Cerebellar nuclear complex (tissue), 1 donor: ENCODE results near the gene ERICH4.
"Not testable (repeated sequence)": the region's sequence is repeated elsewhere in the genome, so short reads cannot be mapped to it uniquely, and the experiment has no call there.

ENCODE experiments used
- DNase-seq, 2 experiments: peaks; one replicate each; lab custom pipeline; 2025; lab: John Stamatoyannopoulos, UW

ERICH4 gene, protein sequence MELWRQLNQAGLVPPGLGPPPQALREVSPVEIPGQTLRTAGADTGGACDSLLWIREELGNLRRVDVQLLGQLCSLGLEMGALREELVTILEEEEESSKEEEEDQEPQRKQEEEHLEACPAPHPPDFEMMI

DNA sequence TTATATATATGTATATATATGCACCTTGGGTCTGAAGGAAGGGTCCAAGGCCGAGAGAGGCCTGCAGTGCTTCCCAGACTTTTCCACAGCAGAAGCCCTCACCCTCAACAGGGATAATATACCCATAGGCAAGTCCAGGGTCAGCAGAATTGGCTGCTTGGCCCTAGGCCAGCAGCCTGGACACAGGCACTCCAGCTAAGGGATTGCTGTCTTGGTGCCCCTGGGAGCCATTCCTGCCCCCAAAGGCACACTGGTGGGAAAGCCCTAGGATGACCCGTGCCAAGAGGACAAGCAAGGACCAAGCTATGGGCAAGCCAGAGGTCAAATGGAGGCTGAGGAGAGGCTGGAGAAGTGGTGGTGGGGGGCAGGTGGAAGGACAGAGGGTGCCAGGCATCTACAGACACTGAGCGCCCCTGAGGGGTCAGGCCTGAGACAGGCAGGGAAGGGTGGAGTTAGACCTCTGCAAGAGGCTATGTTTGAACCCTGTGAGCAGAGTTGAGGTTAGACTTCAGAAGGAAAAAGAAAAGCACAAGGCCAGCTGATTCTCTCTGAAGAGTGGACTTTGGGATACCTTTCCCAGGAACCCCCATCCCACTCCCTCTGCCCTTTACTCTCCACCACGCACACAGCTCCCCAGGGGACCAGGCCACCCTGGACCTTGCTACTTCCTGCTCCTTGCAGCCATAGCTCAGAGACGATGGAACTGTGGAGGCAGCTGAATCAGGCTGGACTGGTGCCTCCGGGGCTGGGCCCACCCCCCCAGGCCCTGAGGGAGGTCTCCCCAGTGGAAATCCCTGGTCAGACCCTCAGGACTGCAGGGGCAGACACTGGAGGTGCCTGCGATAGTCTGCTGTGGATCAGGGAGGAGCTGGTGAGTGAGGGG is at the start of gene ERICH4:
Gene ERICH4 (plus strand): TSS at position 684 of the 883 bp plus-strand sequence. CDS start 14 bp downstream, at position 698.
- no peak for DNase-seq

DNA sequence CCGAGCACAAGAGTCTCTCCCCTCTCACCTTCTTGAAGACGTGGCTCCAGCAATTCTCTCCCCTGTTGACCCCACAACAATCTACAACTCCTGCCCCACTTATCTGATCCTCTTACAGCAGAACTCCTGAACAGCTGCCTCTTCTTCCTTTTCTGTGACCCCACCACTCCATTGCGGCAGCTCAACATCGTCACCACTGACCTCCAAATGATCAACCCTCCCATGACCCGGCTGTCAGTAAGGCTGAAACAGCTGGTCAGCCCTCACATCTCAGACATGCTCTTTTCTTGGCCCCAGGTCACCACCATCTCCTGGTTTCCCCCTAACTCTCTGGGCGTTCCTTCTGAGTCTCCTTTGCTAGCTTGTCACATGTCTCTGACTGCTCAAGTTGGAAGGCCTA is 47.6 kb upstream of the ERICH4 start:
- DNase-seq, result no peak

DNA sequence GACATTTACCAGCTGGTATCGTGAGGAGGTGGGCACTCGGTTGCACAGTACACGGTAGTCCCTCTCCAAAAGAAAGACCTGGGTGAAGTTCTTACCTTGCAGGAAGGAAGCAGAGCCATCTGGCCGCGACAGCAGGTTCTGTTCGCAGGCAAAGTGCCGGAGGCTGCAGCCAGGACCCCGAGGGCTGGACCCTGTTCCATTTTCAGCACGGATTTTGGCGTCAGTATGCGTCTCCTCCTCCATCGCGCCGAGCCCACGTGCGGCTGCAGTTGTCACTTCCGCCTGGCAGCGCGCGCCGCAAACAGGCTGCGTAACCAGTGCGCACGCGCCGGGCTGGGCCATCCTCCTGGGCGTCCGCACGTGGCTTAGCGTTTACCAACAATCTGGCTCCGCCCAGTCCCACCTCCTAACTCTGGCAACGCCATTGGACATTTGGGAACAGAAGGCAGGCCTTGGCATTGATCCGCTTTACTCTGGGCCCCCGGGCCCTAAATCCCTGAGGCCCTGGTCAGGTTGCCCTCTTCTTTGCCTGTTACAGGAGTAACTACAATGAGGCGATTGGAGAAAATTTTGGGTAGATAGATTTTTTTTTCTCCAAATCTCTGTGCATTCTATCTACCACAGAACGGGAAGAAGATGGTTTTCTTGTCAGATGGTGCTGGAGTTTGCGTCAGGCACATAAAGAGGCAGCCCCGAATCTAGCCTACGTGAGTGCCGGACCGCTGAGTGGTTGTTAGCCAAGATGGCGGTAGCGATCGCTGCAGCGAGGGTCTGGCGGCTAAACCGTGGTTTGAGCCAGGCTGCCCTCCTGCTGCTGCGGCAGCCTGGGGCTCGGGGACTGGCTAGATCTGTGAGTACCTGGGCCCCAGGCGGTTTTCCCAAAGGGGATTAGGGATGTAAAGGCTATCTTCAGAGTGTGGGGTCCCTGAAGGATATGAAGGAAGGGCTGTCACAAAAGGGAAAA is 45.6 kb upstream of the ERICH4 start, which contains the start of the genes BCKDHA and EXOSC5:
Gene BCKDHA (plus strand): TSS at position 733 of the 964 bp plus-strand sequence. CDS start 10 bp downstream, at position 743.
Gene EXOSC5 (minus strand): TSS at position 274 of the 964 bp plus-strand sequence. CDS start 31 bp downstream, at position 243.
- DNase-seq, result peak; percentile 97

DNA sequence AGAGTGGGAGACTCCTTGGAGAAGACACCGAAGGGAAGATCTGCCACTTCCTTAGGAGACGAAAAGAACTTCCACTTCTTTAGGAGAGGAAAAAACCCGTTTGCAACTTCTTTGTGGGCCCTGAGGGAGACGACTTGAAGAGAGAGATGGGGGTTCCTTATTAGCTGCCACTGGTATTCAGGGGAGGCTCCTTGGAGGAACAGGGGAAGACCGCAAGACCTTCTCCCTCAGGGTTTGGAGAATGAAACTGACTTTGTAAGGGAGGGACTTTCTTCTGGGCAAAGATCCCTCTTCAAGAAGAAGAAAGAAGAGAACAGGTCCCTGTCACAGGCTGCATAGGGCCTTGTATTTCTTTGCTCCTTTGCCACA is 44.9 kb upstream of the ERICH4 start:
- DNase-seq, result no peak

DNA sequence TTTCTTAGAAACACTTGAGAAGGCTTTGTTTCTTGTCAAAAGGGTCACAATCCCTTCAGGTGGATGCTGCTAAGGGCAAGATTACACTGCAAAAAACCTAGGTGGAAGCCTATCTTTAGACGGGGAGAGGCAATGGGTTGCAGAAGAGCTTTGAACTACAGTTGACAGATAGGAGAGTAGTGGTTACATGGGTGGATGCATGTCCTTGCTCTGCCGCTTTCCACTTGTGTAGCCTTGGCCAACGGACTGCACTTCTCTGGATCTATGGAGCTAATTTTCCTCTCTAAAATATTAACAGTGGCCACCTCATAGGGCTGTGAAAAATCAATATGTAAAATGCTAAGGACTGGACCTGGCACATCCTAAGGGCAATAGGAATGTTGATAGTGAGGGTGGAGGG is 44.4 kb upstream of the ERICH4 start:
- no peak for DNase-seq

DNA sequence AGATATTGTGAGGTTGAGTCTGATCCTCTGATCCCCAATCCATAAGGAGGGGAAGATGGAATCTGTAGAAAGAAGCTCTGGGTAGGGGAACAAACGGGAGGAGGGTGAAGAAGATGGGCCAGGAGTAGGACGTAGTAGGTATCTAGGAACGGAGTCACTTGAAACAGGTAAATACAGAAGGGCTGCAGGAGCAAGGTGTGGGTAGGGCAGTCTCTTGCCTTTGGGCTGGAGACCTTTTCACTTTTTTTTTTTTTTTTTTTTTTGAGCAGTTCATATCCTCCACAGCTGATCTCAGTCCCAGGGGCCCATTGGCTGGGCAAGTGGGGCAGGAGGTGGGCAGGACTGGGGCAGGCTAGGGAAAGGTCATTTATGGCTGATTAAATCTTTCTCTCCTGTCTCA is 43.9 kb upstream of the ERICH4 start:
- no peak for DNase-seq

DNA sequence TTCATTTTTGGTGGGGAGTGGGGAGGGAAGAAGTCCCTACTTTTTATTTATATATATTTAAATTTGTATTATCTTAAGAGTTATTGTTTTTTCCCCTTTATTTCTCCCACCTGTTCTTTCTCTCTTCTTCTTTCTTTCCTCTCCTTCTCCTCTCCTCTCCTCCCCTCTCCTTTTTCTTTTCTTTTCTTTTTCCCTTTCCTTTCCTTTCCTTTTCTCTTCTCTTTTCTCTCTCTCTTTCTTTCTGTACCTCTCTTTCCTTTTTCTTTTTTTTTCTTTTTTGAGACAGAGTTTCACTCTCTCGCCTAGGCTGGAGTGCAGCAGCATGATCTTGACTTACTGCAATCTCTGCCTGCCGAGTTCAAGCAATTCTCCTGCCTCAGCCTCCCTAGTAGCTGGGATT is 43.4 kb upstream of the ERICH4 start:
- no peak for DNase-seq

DNA sequence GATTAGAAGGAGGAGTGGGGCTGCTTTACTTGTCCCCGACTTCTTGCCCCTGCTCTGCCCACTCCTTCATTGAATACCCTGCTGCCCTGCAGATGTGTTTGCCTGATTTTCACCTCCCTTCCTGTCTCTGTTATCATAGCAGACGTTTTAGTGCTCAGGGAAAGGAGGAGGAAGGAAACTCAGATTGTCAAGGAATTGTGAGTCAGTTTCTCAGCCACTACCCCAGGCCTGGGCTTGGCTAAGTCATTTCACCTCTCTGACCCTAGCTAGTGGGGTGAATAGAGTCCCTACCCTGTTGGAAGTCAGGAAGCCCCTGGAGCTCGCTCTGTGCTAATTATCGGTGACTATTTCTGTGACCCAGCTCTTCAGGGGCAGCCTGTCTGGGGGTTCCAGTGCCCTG is 41.5 kb upstream of the ERICH4 start:
- no peak for DNase-seq

DNA sequence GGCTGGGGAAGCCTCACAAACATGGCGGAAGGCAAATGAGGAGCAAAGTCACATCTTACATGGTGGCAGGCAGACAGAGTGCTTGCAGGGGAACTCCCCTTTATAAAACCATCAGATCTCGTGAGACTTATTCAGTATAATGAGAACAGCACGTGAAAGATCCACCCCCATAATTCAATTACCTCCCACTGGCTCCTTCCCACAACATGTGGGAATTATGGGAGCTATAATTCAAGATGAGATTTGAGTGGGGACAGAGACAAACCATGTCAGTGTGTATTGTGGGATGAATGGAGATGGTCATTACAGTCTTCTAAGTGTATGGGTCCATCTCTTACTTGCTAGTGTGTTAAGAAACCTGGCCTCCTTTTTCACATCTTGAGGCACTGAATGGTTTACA is 40.9 kb upstream of the ERICH4 start:
- DNase-seq, result no peak

DNA sequence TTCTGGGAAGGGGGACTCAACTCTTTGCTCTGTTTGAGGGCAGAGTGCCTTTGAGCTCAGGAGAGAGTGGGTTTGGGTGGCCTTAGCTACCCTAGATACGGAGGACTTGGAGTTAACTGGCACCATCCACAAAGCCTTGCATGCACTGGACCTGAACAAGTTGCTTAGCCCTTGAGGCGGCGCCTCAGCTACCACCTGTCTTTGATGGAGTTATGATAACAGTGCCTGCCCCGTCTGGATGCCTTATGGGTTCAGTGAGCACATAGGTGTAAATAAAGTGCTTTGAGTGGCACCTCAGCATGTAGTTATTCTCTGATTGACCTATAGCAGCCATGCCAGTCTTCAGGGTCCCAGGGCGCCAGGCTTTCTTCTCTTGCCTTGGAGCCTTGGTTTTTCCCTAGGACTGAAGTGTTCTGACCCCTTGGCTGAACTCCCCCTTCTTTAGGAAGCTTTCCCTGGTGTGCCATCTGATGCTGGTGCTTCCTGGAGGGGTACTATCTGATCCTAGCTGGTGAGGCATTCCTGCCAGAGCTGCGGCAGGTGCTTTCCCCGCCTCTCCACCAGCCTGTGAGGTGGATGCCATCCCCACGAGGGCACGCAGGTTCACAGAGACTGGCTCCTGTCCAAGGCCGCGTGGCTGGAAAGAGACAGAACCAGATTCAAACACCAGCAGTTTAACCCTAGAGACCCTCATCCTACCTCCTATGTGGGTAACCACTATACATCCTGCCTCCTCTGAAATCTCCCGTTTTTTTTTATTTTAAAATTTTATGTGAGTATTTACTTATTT is 39.6 kb upstream of the ERICH4 start:
- no peak for DNase-seq

DNA sequence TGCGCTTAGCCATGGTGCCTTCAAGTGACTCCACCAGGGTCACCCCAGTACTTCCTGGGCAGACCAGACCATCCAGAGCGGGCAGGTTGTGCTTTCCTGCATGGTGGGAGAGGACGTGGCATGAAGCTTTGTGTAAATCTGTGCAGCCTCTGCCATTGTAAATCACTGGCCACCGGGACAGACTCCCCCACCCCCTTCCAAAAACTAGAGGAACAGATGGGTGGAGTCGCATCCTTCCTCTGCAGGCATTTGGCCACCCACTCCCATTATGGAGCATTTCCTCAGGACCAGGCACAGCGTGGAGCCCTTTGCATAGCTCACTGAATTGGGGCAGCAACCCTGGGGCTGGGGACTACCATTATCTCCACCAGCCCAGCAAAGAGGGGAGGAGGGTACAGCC is 37.2 kb upstream of the ERICH4 start:
- no peak for DNase-seq

DNA sequence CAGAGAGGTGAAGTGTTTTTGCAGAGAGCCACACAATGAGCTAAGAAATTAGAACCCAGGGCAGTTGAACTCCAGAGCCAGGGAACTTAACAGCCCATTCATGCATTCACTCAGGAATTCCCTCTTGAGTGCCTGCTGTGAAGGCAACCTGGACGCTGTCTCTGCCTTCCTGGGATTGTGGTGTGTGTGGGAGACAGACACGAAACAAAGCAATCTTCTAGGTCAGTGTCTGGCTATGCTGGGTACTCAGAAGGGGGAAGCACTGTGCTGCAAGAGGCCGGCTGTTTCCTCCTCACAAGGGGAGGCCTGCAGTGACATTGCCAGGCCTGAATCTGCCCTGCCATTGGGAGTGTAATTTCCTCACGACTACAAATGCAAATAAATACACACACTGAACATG is 35.7 kb upstream of the ERICH4 start:
- DNase-seq, result no peak

DNA sequence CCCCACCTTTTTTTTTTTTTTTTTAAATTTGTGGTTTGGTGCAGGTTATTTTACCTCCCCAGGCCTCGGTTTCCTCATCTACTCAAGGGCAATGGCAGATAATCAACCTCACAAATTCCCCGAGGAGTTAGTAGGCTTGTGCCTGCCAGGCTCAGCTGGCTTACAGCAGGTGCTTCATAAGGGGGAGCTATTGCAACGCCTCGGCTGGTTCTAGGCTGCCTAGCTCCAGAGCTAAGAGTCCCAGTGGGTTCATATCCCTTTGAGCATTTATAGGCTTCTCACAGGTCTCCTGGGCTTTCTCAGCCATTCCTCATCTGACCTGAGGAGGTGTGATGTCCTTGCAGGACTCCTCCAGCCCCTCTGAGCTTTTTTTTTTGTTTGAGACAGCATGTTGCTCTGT is 34.7 kb upstream of the ERICH4 start:
- DNase-seq, result no peak

DNA sequence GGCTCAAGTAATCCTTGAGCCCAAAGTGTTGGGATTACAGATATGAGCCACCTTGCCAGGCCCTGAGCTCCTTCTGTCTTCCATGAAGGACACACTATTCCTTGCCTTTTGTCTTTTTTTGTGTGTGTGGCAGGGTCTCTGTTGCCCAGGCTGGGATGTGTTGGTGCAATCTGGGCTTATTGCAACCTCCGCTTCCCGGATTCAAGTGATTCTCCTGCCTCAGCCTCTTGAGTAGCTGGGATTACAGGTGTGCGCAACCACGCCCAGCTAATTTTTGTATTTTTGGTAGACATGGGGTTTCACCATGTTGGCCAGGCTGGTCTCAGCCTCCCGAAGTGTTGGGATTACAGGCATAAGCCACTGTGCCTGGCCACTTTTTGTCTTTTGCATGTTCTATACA is 34.1 kb upstream of the ERICH4 start:
- DNase-seq, result not testable (repeated sequence)

DNA sequence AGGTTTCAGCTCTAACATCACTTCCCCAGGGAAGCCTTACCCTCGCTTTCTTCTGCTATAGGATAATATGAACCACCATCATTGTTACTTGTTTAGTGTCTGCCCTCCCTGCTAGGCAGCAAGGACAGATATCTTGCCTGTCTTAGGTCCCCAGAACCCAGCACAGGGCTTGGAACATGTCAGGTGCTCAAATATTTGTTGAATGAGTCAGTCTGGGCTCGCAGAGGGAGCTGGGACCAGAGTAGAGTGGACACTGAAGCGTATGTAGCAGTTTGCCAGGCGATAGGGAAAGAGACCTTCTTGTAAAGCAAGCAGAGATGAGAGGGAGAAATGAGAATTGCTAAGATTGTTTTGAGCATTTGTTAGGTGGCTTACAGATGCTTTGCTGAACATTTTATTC is 33.7 kb upstream of the ERICH4 start:
- no peak for DNase-seq

DNA sequence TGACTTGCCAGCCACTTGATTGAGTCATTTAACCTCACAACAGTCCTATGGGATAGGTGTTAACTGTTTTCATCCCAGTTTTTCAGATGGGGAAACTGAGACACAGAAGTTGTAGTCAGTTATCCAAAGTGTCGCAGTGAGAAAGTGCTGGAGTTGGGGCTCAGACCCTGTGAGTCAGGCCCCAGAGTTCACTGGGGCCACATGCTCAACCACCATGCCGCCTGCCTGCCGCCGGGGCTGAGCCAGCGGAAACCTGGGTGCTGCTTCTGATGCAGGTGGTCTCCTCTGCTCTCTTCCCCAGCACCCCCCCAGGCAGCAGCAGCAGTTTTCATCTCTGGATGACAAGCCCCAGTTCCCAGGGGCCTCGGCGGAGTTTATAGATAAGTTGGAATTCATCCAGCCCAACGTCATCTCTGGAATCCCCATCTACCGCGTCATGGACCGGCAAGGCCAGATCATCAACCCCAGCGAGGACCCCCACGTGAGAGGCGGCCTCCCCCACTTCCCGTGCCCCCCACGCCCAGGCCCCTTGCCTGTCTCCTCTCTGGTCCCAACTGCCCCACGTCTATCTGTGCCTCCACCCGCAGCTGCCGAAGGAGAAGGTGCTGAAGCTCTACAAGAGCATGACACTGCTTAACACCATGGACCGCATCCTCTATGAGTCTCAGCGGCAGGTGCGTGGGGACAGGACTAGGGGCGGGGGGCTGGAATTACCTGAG is 32.5 kb upstream of the ERICH4 start:
- no peak for DNase-seq

DNA sequence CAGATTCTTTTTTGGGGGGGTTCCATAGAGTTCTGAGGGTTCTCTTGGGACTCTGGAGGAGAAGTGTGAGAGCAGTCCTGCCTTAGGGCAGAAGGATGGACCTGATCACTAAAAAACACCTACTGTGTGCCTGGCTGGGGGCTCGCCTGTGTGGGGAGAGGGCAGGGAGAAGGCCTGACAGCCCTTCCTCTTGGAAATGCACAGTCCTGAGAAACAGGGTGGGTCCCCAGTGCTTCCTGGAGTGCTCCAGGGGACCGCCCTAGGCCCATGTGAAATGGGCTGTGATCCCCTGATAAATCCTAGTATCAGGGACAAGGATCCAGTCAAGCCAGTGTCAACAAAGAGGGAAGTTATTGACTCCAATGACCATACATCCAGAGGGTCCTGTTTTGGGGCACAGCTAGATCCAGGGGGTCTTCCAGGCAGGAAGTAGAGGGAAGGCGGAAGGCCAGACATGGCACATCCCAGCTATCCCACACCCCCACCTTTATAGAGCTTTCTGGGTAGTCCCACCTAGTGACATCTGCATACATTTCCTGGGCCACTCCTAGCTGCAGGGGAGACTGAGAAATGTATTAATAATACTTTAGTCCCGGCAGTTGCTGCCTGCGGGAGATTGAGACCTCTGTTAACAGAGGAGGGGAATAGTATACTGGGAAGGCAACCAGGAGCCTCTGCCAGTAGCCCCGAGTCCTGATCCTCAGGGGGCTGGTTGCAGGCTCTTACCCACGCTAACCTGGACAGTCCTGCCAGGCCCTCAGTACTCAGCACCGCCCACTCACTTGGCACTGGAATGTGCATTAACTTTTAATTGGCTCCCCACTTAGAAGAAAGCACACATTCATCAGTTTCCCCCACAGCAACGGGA is 31.6 kb upstream of the ERICH4 start:
- DNase-seq, result no peak

DNA sequence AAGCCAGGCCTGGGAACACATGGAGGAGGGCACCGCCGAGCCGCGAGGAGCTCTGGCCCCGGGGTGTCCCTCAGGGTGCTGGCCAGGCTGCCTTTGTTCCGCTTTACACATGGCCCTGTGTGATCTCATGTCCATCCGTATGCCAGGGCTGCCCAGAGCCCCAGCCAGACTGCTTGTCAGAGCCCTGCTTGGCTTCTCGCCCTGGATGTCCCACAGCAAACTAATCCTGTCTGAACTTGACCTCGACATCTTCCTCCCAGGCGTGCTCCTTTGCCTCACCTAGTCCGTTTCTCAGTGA is 31.0 kb upstream of the ERICH4 start:
- no peak for DNase-seq

DNA sequence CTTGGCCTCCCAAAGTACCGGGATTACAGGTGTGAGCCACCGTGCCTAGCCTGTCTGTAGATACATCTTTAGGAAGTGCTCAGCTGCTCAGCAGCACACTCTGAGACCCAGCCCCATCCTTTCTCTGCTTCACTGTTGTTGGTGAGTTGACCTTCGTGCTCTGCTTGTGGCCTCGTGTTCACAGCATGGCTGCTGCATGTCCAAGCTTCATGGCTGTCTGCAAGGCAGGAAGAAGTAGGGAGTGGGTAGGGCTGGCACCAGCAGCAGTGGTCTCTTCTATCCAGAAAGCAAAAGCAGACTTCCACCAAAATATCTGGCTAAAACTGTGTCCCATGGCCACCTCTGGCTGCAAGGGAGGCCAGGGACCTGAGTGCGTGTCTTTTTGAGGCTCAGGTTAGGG is 30.0 kb upstream of the ERICH4 start:
- DNase-seq, result no peak

DNA sequence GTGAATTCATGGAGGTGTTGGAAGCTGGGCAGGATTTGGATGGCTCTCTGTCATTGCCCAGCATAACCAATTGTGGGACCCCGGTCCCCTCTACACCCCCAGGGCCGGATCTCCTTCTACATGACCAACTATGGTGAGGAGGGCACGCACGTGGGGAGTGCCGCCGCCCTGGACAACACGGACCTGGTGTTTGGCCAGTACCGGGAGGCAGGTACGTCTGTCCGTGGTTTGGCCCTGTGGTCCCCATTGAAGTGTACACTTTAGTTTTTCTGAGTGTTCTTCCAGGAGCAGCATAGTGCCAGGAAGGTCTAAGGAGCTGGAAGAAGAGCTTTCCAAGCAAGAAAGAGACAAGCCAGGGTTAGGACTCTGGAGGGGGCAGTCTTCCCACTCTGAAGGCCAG is 29.0 kb upstream of the ERICH4 start:
- no peak for DNase-seq
